ENCODE measurements around the gene CELF2.
A peak's percentile ranks its signal among the peaks of the same experiment; 100 is the strongest.

Gene CELF2

GRCh38 chr10:11242443-11243387 is 225.0 kb downstream of the CELF2 start:
- no peak overlapping the region for H3K4me3 ChIP-seq (ENCODE audit: low read length)
- TF ChIP-seq CTCF (IDR thresholded peaks at IDR 0.05; ENCODE audit: insufficient read depth, low read depth, low read length, missing control alignments), result no peak
- no peak for DNase-seq (ENCODE audit: low read depth)

GRCh38 chr10:11243425-11244222 is 226.0 kb downstream of the CELF2 start:
- DNase-seq (ENCODE audit: low read depth), result no peak
- no peak for TF ChIP-seq CTCF (IDR thresholded peaks at IDR 0.05; ENCODE audit: insufficient read depth, low read depth, low read length, missing control alignments)
- no peak overlapping the region for H3K4me3 ChIP-seq (ENCODE audit: low read length)

GRCh38 chr10:11245095-11245479 is 227.4 kb downstream of the CELF2 start:
- no peak for DNase-seq (ENCODE audit: low read depth)
- no peak for TF ChIP-seq CTCF (IDR thresholded peaks at IDR 0.05; ENCODE audit: insufficient read depth, low read depth, low read length, missing control alignments)
- H3K4me3 ChIP-seq (ENCODE audit: low read length), result no peak overlapping the region

- TF ChIP-seq CTCF (IDR thresholded peaks at IDR 0.05; ENCODE audit: insufficient read depth, low read depth, low read length, missing control alignments), result no peak
- H3K4me3 ChIP-seq (ENCODE audit: low read length), result no peak overlapping the region
- peak; percentile 30 for DNase-seq (ENCODE audit: low read depth)
These were observed 227.8 kb downstream of the CELF2 start for GRCh38 chr10:11245510-11245909.

- DNase-seq (ENCODE audit: low read depth), result no peak
- H3K4me3 ChIP-seq (ENCODE audit: low read length), result no peak overlapping the region
- no peak for TF ChIP-seq CTCF (IDR thresholded peaks at IDR 0.05; ENCODE audit: insufficient read depth, low read depth, low read length, missing control alignments)
These were observed 228.4 kb downstream of the CELF2 start for GRCh38 chr10:11245981-11246590.

GRCh38 chr10:11246752-11247467 is 229.2 kb downstream of the CELF2 start:
- no peak for TF ChIP-seq CTCF (IDR thresholded peaks at IDR 0.05; ENCODE audit: insufficient read depth, low read depth, low read length, missing control alignments)
- no peak overlapping the region for H3K4me3 ChIP-seq (ENCODE audit: low read length)
- peak; percentile 39 for DNase-seq (ENCODE audit: low read depth)

Measured in epithelial cell of esophagus (primary cell).